Aorta (tissue), 5 donors: ENCODE data around the gene MYBPC2. TPM values are rescaled to one million over a fixed set of nuclear protein-coding genes. Genes with fewer than 3 reads are reported as not detected.

Experiments used
- ATAC-seq: fragments of 200-7000 bp; cut with Tn5 transposase; one replicate; pipeline ENCODE4 v1.9.1; 2022; ENCODE audit warnings: moderate library complexity; ENCODE audit not compliant: low FRiP score
- DNase-seq, 2 donors: peaks; one replicate each; pipeline ENCODE4 v3.0.0-alpha.2; 2020
- H3K27ac ChIP-seq, 2 donors: one replicate each; pipeline ENCODE4 v1.5.1; 2013; ENCODE audit warnings: low read length in 2 of 2, mild to moderate bottlenecking in 2 of 2, moderate library complexity in 2 of 2, control low read depth in 1 of 2, inconsistent platforms in 1 of 2, low read depth in 1 of 2
- H3K27me3 ChIP-seq, 2 donors: one replicate each; pipeline ENCODE4 v1.6.1; 2013; ENCODE audit warnings: control low read depth in 1 of 2, low read length in 1 of 2, mild to moderate bottlenecking in 1 of 2, moderate library complexity in 1 of 2; ENCODE audit not compliant: insufficient read depth in 2 of 2, control insufficient read depth in 1 of 2
- H3K36me3 ChIP-seq, 2 donors: one replicate each; pipeline ENCODE4 v1.6.1; 2013; ENCODE audit warnings: control low read depth in 1 of 2, low read length in 1 of 2, mild to moderate bottlenecking in 1 of 2; ENCODE audit not compliant: insufficient read depth in 2 of 2, control insufficient read depth in 1 of 2
- H3K4me1 ChIP-seq, 2 donors: one replicate each; pipeline ENCODE4 v1.6.1; 2013; ENCODE audit warnings: low read length in 2 of 2, control low read depth in 1 of 2, mild to moderate bottlenecking in 1 of 2, moderate library complexity in 1 of 2; ENCODE audit not compliant: insufficient read depth in 2 of 2, control insufficient read depth in 1 of 2
- H3K4me3 ChIP-seq, 2 donors: one replicate each; pipeline ENCODE4 v1.5.1; 2013; ENCODE audit warnings: low read length in 2 of 2, control low read depth in 1 of 2, mild to moderate bottlenecking in 1 of 2
- H3K9me3 ChIP-seq: one replicate; pipeline ENCODE4 v1.6.1; 2013; ENCODE audit warnings: mild to moderate bottlenecking, low read length; ENCODE audit not compliant: control insufficient read depth
- WGBS, 2 donors: extraction: QIAGEN DNeasy Blood & Tissue Kit; methylation state at CpG; one replicate each; pipeline ENCODE4 v1.1.7; 2013; 5-methylcytosine and 5-hydroxymethylcytosine counted together
- intact Hi-C, 2 donors: fragments of 100-400 bp; cut with DNase I; formaldehyde crosslinking; loops; one replicate each; pipeline versions ENCODE4 v1.14.2 to v1.15.0; 2022
- polyA plus RNA-seq, 2 donors: library from polyadenylated mRNA; stranded (reverse); fragments of 200-250 nt; gene quantifications; one replicate each; pipeline ENCODE4 v1.2.3, GENCODE V29; 2013
- total RNA-seq, 2 donors: library from RNA; stranded (reverse); fragmentation: NEBNext Ultra II Directional; extraction: Animal tissue kit (Norgen Biotek cat#: 25700); gene quantifications; one replicate each; pipeline ENCODE4 v1.2.1, GENCODE V29; 2021
- donor health status: healthy with polysubstance abuse.
- donor health status: Bipolar disorder and iron deficiency.
- donor health status: DM: no; HTN: no; CAD: no.
- donor health status: DM: no; HTN: no; CAD: no.
- donor health status: DM: yes; HTN: yes; CAD: no.

MYBPC2 gene
- total and polyA plus RNA-seq, 4 donors: 0.03 TPM; not detected in 3

DNA sequence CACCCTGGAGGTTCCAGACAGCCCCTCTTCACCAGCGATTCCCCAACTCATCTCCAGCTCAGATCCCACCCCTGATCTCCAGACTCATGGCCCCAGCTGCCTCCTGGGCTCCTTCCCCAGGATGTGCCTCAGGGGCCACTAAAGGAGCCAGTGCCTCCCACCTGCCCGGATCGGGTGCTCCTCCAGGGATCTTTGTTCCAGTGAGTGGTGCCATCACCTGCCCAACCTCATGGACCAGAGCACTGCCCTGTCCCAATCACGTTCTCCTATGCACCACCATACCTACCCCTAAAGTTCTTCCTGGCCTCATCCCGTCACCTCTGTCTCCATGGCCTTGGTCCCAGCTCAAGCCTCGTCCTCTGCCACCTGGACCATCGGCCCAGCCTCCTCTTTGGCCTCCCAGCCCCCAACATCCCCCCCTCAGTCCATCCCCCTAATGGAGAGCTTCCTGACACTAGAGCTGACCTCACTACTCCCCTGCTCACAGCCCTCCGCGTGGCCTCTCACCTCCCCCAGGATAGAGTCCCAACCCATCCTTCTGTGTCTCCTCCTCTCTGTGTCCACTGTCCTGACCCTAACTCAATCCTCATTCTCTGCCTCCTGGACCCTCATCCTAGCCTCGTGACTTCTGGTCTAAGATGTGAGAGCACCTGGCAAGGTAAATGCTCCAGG lies 52.7 kb downstream of the MYBPC2 start:
- ATAC-seq (no peak), DNase-seq (peak in 1 of 2 donors; percentile 27)
- no peaks in the 10 kb centered on the region for H3K9me3 ChIP-seq
- H3K27me3 ChIP-seq: no peaks in the 10 kb centered on the region
- intact Hi-C loops: no loop called here
- H3K4me3 ChIP-seq: no peak overlapping the region
- peaks cover 2 to 4% of the 10 kb centered on the region in 2 donors for H3K36me3 ChIP-seq
- WGBS, 2 donors: 83 to 88% methylated on average over 10 of the region's 10 CpGs
- H3K27ac ChIP-seq: no peak overlapping the region
- H3K4me1 ChIP-seq: no peaks in the 10 kb centered on the region

DNA sequence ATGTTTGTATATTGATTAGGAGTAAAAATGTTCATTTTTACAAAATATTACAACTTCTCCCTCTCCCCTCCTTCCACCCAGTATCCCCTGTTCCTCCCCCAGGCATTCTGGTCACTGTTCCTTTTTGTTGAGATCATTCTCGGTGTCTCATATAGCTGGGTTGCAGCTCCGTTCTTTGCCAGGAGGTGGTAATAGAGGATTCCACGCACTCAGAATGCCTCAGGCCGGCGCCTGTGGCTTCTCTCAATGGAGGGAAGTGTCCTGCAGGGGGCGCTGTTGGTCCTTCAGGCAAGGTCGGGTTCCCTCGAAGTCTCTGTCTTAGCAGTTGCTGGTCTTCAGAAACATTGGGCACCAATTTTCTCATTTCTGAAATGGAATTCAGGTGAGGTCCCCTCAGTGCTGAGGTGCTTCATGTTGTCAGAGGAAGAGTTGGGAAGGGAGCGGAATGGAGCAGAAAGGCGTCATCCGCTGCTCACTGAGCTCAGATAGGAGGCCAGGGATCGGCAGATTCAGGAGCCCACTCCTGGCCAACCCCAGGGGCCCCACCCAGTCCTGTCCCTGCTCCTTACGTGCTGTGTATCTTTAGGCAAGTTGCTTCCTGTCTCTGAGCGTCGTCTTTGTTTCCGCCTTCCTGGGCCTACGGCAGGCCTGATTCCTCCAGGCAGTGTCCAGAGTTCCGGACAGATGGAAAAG lies 54.3 kb downstream of the MYBPC2 start:
- intact Hi-C loops: no loop called here
- peaks cover 0 to 4% of the 10 kb centered on the region in 2 donors for H3K36me3 ChIP-seq
- no peaks in the 10 kb centered on the region for H3K27me3 ChIP-seq
- ATAC-seq: no peak
- peak in 1 of 2 donors; percentile 74 for DNase-seq
- H3K4me3 ChIP-seq: no peak overlapping the region
- WGBS, 2 donors: 74 to 77% methylated on average over 18 of the region's 18 CpGs
- H3K27ac ChIP-seq: no peak overlapping the region
- H3K4me1 ChIP-seq: no peaks in the 10 kb centered on the region
- no peaks in the 10 kb centered on the region for H3K9me3 ChIP-seq

DNA sequence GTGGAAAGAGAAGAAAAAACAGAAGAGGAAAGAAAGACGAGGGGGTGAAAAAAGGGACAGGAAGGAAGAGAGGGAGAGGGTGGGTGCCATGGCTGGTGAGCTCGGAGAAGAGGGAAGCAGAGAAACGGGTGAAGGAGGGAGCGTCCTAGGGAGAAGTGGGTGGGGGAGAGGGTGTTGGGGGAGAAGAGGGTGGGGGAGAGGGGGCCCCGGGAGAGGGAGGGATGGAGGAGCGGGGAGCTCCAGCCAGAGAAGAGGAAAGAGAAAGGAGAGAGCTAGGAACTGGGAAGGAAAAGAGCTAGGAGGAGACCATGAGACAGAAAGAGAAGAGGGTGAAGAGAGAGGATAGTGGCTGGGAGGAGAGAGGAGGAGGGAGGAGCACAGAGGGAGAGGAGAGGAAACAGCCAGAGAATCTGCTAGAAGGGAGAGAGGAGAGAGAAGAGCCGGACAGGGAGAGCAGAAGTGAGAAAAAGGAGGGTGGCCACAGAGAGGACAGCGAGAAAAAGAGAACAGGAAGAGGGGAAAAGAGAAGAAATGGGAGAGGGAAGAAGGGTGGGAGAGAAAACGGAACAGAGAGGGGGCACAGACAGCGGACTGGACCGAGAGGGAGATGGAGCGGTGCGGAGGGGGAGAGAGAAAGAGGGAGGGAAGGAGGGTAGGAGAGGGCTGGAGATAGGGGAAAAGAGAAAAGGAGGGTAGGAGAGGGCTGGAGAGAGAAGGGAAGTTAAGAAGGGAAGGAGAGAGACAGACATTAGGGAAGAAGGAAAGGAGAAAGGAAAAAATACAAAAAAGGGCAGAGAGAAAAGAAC lies 55.9 kb downstream of the MYBPC2 start:
- H3K27me3 ChIP-seq: no peaks in the 10 kb centered on the region
- peak; percentile 36 to 52 for DNase-seq
- no peaks in the 10 kb centered on the region for H3K4me1 ChIP-seq
- H3K27ac ChIP-seq: no peak overlapping the region
- WGBS, 2 donors: 30 to 34% methylated on average over 13 of the region's 13 CpGs
- intact Hi-C loops: no loop called here
- H3K4me3 ChIP-seq: no peak overlapping the region
- ATAC-seq: no peak
- no peaks in the 10 kb centered on the region for H3K9me3 ChIP-seq
- peaks cover 0 to under 1% of the 10 kb centered on the region in 2 donors for H3K36me3 ChIP-seq

DNA sequence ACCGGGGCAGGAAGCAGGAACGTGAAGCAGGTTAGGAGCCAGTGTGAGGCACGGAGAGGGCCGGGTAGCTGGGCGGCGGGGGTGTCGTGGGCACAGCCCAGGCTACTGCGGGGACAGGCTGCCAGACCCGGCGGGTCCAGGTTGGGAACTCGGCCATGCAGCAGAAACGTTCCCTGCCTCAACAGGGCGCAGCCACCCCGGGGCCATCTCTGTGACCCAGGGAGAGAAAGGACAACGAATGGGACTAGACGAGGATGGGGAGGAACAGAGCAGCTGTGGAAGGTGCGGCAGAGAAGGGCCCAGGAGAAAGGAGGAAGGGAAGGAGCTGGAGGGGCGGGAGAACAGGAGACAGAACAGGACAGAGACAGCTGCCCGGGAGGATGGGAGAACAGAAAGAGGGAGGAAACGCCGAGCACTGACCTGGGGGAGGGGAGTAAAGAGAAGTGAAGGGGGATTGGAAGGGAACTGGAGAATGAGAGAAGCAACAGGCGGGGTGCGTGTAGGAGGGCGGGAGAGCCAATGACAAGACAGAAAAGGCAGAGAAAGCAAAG lies 56.8 kb downstream of the MYBPC2 start:
- H3K9me3 ChIP-seq: no peaks in the 10 kb centered on the region
- ATAC-seq (peak; percentile 29), DNase-seq (peak; percentile 48 to 74)
- H3K36me3 ChIP-seq: no peaks in the 10 kb centered on the region
- 47 to 49% methylated on average over 24 of the region's 24 CpGs for WGBS, 2 donors
- intact Hi-C loops: no loop called here
- H3K4me3 ChIP-seq: no peak overlapping the region
- no peak overlapping the region for H3K27ac ChIP-seq
- no peaks in the 10 kb centered on the region for H3K4me1 ChIP-seq
- H3K27me3 ChIP-seq: no peaks in the 10 kb centered on the region

- Histone ChIP-seq H3K27ac (no peak overlapping the region), H3K36me3 (no peaks in the 10 kb centered on the region), H3K4me1 (no peaks in the 10 kb centered on the region), H3K4me3 (no peak overlapping the region), H3K27me3 (no peaks in the 10 kb centered on the region), H3K9me3 (no peaks in the 10 kb centered on the region)
- intact Hi-C loops: no loop called here
- ATAC-seq: no peak
- DNase-seq: peak; percentile 42 to 71
- 95% methylated on average over 18 of the region's 18 CpGs for WGBS, 2 donors
These were observed 57.7 kb downstream of the MYBPC2 start for GRCh38 chr19:50490411-50490811.

GRCh38 chr19:50490991-50491472 lies 58.3 kb downstream of the MYBPC2 start:
- no peak overlapping the region for H3K4me3 ChIP-seq
- no peaks in the 10 kb centered on the region for H3K36me3 ChIP-seq
- DNase-seq (peak; percentile 34 to 58), ATAC-seq (no peak)
- no peaks in the 10 kb centered on the region for H3K27me3 ChIP-seq
- H3K9me3 ChIP-seq: no peaks in the 10 kb centered on the region
- H3K4me1 ChIP-seq: no peaks in the 10 kb centered on the region
- intact Hi-C loops: no loop called here
- H3K27ac ChIP-seq: no peak overlapping the region
- WGBS, 2 donors: 18 to 30% methylated on average over 26 of the region's 26 CpGs

GRCh38 chr19:50492303-50493052 lies 59.8 kb downstream of the MYBPC2 start:
- Histone ChIP-seq H3K9me3 (no peaks in the 10 kb centered on the region), H3K27me3 (no peaks in the 10 kb centered on the region), H3K27ac (no peak overlapping the region), H3K4me1 (no peaks in the 10 kb centered on the region), H3K36me3 (no peaks in the 10 kb centered on the region), H3K4me3 (no peak overlapping the region)
- peak; percentile 39 to 48 for DNase-seq
- 4 to 23% methylated on average over 9 to 12 of the region's 12 CpGs for WGBS, 2 donors
- no peak for ATAC-seq
- intact Hi-C loops: no loop called here

- DNase-seq (peak; percentile 13 to 37), ATAC-seq (no peak)
- Histone ChIP-seq H3K36me3 (no peaks in the 10 kb centered on the region), H3K27me3 (no peaks in the 10 kb centered on the region), H3K9me3 (no peaks in the 10 kb centered on the region), H3K4me3 (no peak overlapping the region), H3K4me1 (no peaks in the 10 kb centered on the region), H3K27ac (no peak overlapping the region)
- intact Hi-C loops: no loop called here
- 60 to 65% methylated on average over 6 to 8 of the region's 8 CpGs for WGBS, 2 donors
These were observed 60.5 kb downstream of the MYBPC2 start for GRCh38 chr19:50493171-50493570.
